Naive thymus-derived CD4-positive, alpha-beta T cell (primary cell): ENCODE data around the gene PRRT1. TPM values are rescaled to one million over a fixed set of nuclear protein-coding genes. Genes with fewer than 3 reads are reported as not detected.
"Not testable (repeated sequence)": the region's sequence is repeated elsewhere in the genome, so short reads cannot be mapped to it uniquely, and the experiment has no call there.

Source experiments
- ATAC-seq: fragments of 150-1000 bp; cut with Tn5 transposase; 2 replicates; pipeline ENCODE4 v1.10.0; 2021; ENCODE audit warnings: mild to moderate bottlenecking, moderate library complexity
- CTCF ChIA-PET: fragments of 350-600 bp; sonication (Branson Sonifier 250); formaldehyde crosslinking; loops from one replicate; lab custom pipeline; 2021; ENCODE audit warnings: antibody characterized with exemption; lab: Charles Lee
- POLR2A ChIA-PET: fragments of 350-600 bp; sonication (Branson Sonifier 250); formaldehyde crosslinking; loops from one replicate; lab custom pipeline; 2021; ENCODE audit warnings: antibody characterized with exemption, inconsistent platforms; lab: Charles Lee
- DNase-seq, 9 donors: peaks; one replicate each; pipeline versions ENCODE4 v3.0.0 to v3.0.0-alpha.2; 2020 to 2022; ENCODE audit warnings: mixed read lengths in 1 of 9
- H3K27ac ChIP-seq: one replicate; pipeline ENCODE4 v1.7.0; 2013; ENCODE audit warnings: mild to moderate bottlenecking, low read depth, low read length, moderate library complexity
- H3K27me3 ChIP-seq, 2 donors: one replicate each; pipeline ENCODE4 v1.7.0; 2013; ENCODE audit warnings: low read length in 2 of 2, mild to moderate bottlenecking in 2 of 2, moderate library complexity in 2 of 2; ENCODE audit not compliant: control insufficient read depth in 2 of 2, insufficient read depth in 2 of 2
- H3K36me3 ChIP-seq, 3 experiments: 1 replicate in 2 of 3; 2 replicates in 1 of 3; pipeline ENCODE4 v1.7.0; 2013; ENCODE audit warnings: low read length in 3 of 3, mild to moderate bottlenecking in 3 of 3, moderate library complexity in 1 of 3; ENCODE audit not compliant: insufficient read depth in 3 of 3, control insufficient read depth in 2 of 3
- H3K4me1 ChIP-seq, 2 donors: one replicate each; pipeline ENCODE4 v1.7.0; 2013; ENCODE audit warnings: low read length in 2 of 2, mild to moderate bottlenecking in 2 of 2, moderate library complexity in 1 of 2; ENCODE audit not compliant: control insufficient read depth in 2 of 2, insufficient read depth in 2 of 2
- H3K4me3 ChIP-seq: 2 replicates; pipeline ENCODE4 v1.7.0; 2013; ENCODE audit warnings: mild to moderate bottlenecking, low read length
- H3K9me3 ChIP-seq, 3 experiments: 1 replicate in 2 of 3; 2 replicates in 1 of 3; pipeline ENCODE4 v1.7.0; 2013; ENCODE audit warnings: low read length in 3 of 3; ENCODE audit not compliant: control insufficient read depth in 2 of 3
- H3K27ac Mint-ChIP-seq, 9 donors: one replicate each; pipeline ENCODE4 v1.8.0; 2020 to 2022; ENCODE audit warnings: mixed read lengths in 9 of 9, mild to moderate bottlenecking in 8 of 9, moderate library complexity in 5 of 9, inconsistent platforms in 2 of 9
- H3K27me3 Mint-ChIP-seq, 5 donors: one replicate each; pipeline ENCODE4 v1.8.0; 2021 to 2022; ENCODE audit warnings: mixed read lengths in 5 of 5, mild to moderate bottlenecking in 1 of 5
- H3K36me3 Mint-ChIP-seq, 5 donors: one replicate each; pipeline ENCODE4 v1.8.0; 2020 to 2022; ENCODE audit warnings: mixed read lengths in 5 of 5, mild to moderate bottlenecking in 3 of 5, inconsistent platforms in 1 of 5
- H3K4me1 Mint-ChIP-seq, 7 donors: one replicate each; pipeline ENCODE4 v1.8.0; 2020 to 2022; ENCODE audit warnings: mixed read lengths in 7 of 7, mild to moderate bottlenecking in 3 of 7, inconsistent platforms in 1 of 7
- H3K4me3 Mint-ChIP-seq, 10 donors: one replicate each; pipeline ENCODE4 v1.8.0; 2020 to 2022; ENCODE audit warnings: mild to moderate bottlenecking in 10 of 10, mixed read lengths in 10 of 10, moderate library complexity in 6 of 10, inconsistent platforms in 2 of 10
- H3K9me3 Mint-ChIP-seq, 11 donors: one replicate each; pipeline ENCODE4 v1.8.0; 2020 to 2022; ENCODE audit warnings: mixed read lengths in 11 of 11, mild to moderate bottlenecking in 4 of 11, inconsistent platforms in 1 of 11, moderate library complexity in 1 of 11
- intact Hi-C, 2 donors: fragments of 100-400 bp; cut with micrococcal nuclease; formaldehyde crosslinking; loops; one replicate each; pipeline ENCODE4 v1.15.1; 2023
- polyA plus RNA-seq, 2 donors: library from polyadenylated mRNA; unstranded; fragments of 300-500 nt; fragmentation: Illumina TruSeq; gene quantifications; one replicate each; pipeline ENCODE4 v1.2.3, GENCODE V29; 2021
- total RNA-seq, 6 experiments: library from RNA in 5 of 6; stranded (reverse) in 5 of 6; gene quantifications; 1 replicate in 5 of 6; 2 replicates in 1 of 6; pipeline ENCODE4 v1.2.3 and lab custom pipeline; 2021 to 2026

The PRRT1 gene
- total and polyA plus RNA-seq, 7 experiments from 2014 or later, result 0.31 to 7.4 (median 3.4) TPM

- H3K36me3 Mint-ChIP-seq, result peaks cover 17 to 47% (median 35%) of the 10 kb centered on the region in 5 donors
- peaks cover 43 to 52% (median 49%) of the 10 kb centered on the region in 7 donors for H3K4me1 Mint-ChIP-seq
- no peaks in the 10 kb centered on the region for H3K9me3 Mint-ChIP-seq
- ChIA-PET CTCF (interaction anchor here (1.8 kb wide), 1 partner anchor 10 kb away, joined by 5 read pairs; no protein-coding TSS in a partner anchor), POLR2A (interaction anchor here (0.8 to 10.6 kb wide), 6 partner anchors 9 to 656 kb away, joined by 3 to 259 read pairs (median 4); partner anchors contain the start of genes AGPAT1, ATF6B and RNF5)
- H3K4me3 Mint-ChIP-seq, result peak overlapping the region; percentile 90 to 100 (median 97)
- H3K9me3 ChIP-seq, result no peaks in the 10 kb centered on the region
- H3K27me3 ChIP-seq, result no peaks in the 10 kb centered on the region
- intact Hi-C loops, result no loop called here
- no peak for ATAC-seq
- H3K27ac ChIP-seq, result peak overlapping the region; percentile 97
- no peaks in the 10 kb centered on the region for H3K27me3 Mint-ChIP-seq
- H3K4me3 ChIP-seq, result peak overlapping the region; percentile 94
- peaks cover 10 to 51% (median 15%) of the 10 kb centered on the region in 3 experiments for H3K36me3 ChIP-seq
- DNase-seq, result no peak
- peak overlapping the region; percentile 80 to 97 (median 91) for H3K27ac Mint-ChIP-seq
- peaks cover 27 to 38% of the 10 kb centered on the region in 2 donors for H3K4me1 ChIP-seq
Measured at GRCh38 chr6:32189069-32189741, 37.5 kb upstream of the PRRT1 start.

- no peaks in the 10 kb centered on the region for H3K27me3 ChIP-seq
- Mint-ChIP-seq H3K4me3 (peak overlapping the region; percentile 90 to 100 (median 97)), H3K9me3 (no peaks in the 10 kb centered on the region), H3K27ac (peak overlapping the region; percentile 80 to 97 (median 91)), H3K36me3 (peaks cover 17 to 49% (median 35%) of the 10 kb centered on the region in 5 donors), H3K27me3 (no peaks in the 10 kb centered on the region), H3K4me1 (peaks cover 36 to 46% (median 42%) of the 10 kb centered on the region in 7 donors)
- ATAC-seq, result no peak
- peak overlapping the region; percentile 97 for H3K27ac ChIP-seq
- H3K9me3 ChIP-seq, result no peaks in the 10 kb centered on the region
- ChIA-PET POLR2A (interaction anchor here (0.9 to 10.6 kb wide), 6 partner anchors 7 to 657 kb away, joined by 3 to 259 read pairs (median 7); partner anchors contain the start of genes AGPAT1, ATF6B and RNF5), CTCF (interaction anchor here (1.8 kb wide), 1 partner anchor 9 kb away, joined by 5 read pairs; no protein-coding TSS in a partner anchor)
- intact Hi-C loops, result no loop called here
- peak overlapping the region; percentile 94 for H3K4me3 ChIP-seq
- H3K4me1 ChIP-seq, result peaks cover 20 to 33% of the 10 kb centered on the region in 2 donors
- peaks cover 10 to 58% (median 15%) of the 10 kb centered on the region in 3 experiments for H3K36me3 ChIP-seq
- no peak for DNase-seq
Measured at GRCh38 chr6:32188381-32189068, 36.8 kb upstream of the PRRT1 start.

- Mint-ChIP-seq H3K4me1 (peaks cover 31 to 46% (median 42%) of the 10 kb centered on the region in 7 donors), H3K27ac (peak overlapping the region; percentile 73 to 98 (median 91)), H3K4me3 (peak overlapping the region; percentile 90 to 100 (median 97)), H3K36me3 (peaks cover 17 to 48% (median 35%) of the 10 kb centered on the region in 5 donors)
- intact Hi-C loops, H3K27me3 ChIP-seq, H3K9me3 Mint-ChIP-seq, H3K27me3 Mint-ChIP-seq, ATAC-seq, DNase-seq, H3K9me3 ChIP-seq: not testable (repeated sequence)
- Histone ChIP-seq H3K4me1 (peaks cover 13 to 30% of the 10 kb centered on the region in 2 donors), H3K36me3 (peaks cover 15 to 64% (median 17%) of the 10 kb centered on the region in 3 experiments), H3K4me3 (peak overlapping the region; percentile 94), H3K27ac (peak overlapping the region; percentile 97)
- CTCF ChIA-PET, result interaction anchor here (1.8 kb wide), 1 partner anchor 9 kb away, joined by 5 read pairs; no protein-coding TSS in a partner anchor
- POLR2A ChIA-PET, result interaction anchor here (1.8 to 10.6 kb wide), 3 partner anchors 8 to 657 kb away, joined by 9 to 259 read pairs (median 14); partner anchors contain the start of genes AGPAT1 and RNF5
Measured at GRCh38 chr6:32187725-32188380, 36.1 kb upstream of the PRRT1 start.

GRCh38 chr6:32187009-32187709 lies 35.4 kb upstream of the PRRT1 start:
- Mint-ChIP-seq H3K27ac (peak overlapping the region; percentile 73 to 98 (median 91)), H3K36me3 (peaks cover 17 to 43% (median 35%) of the 10 kb centered on the region in 5 donors), H3K4me1 (peaks cover 36 to 52% (median 44%) of the 10 kb centered on the region in 7 donors), H3K9me3 (no peaks in the 10 kb centered on the region), H3K27me3 (no peaks in the 10 kb centered on the region), H3K4me3 (peak overlapping the region; percentile 36 to 99 (median 96))
- no peak for ATAC-seq
- DNase-seq, result no peak
- Histone ChIP-seq H3K36me3 (peaks cover 15 to 66% (median 24%) of the 10 kb centered on the region in 3 experiments), H3K4me3 (peak overlapping the region; percentile 17), H3K27me3 (no peaks in the 10 kb centered on the region), H3K27ac (peak overlapping the region; percentile 97), H3K9me3 (no peaks in the 10 kb centered on the region), H3K4me1 (peaks cover 10 to 37% of the 10 kb centered on the region in 2 donors)
- ChIA-PET POLR2A (interaction anchor here (1.7 to 10.6 kb wide), 3 partner anchors 8 to 59 kb away, joined by 9 to 259 read pairs (median 14); partner anchors contain the start of genes AGPAT1, ATF6B and RNF5), CTCF (interaction anchor here (1.8 kb wide), 1 partner anchor 8 kb away, joined by 5 read pairs; no protein-coding TSS in a partner anchor)
- intact Hi-C loops, result no loop called here

GRCh38 chr6:32186151-32186840 lies 34.6 kb upstream of the PRRT1 start:
- DNase-seq, CTCF ChIA-PET, H3K9me3 Mint-ChIP-seq, H3K9me3 ChIP-seq, H3K27me3 Mint-ChIP-seq, intact Hi-C loops, ATAC-seq, H3K4me3 ChIP-seq, H3K27me3 ChIP-seq: not testable (repeated sequence)
- Histone ChIP-seq H3K4me1 (peaks cover 10 to 39% of the 10 kb centered on the region in 2 donors), H3K36me3 (peaks cover 15 to 64% (median 27%) of the 10 kb centered on the region in 3 experiments), H3K27ac (peak overlapping the region; percentile 97)
- Mint-ChIP-seq H3K27ac (peak overlapping the region; percentile 73 to 98 (median 91)), H3K36me3 (peaks cover 13 to 36% (median 32%) of the 10 kb centered on the region in 5 donors), H3K4me3 (peak overlapping the region; percentile 44 to 99 (median 94)), H3K4me1 (peaks cover 38 to 57% (median 49%) of the 10 kb centered on the region in 7 donors)
- POLR2A ChIA-PET, result interaction anchor here (1.7 to 10.6 kb wide), 3 partner anchors 7 to 58 kb away, joined by 9 to 259 read pairs (median 14); partner anchors contain the start of genes AGPAT1, ATF6B and RNF5
